Measurements from ENCODE around the gene NRXN3. TPM values are rescaled to one million over a fixed set of nuclear protein-coding genes. Genes with fewer than 3 reads are reported as not detected.

NRXN3 gene
- total and polyA plus RNA-seq, 8 donors: 0.29 to 41.1 (median 9.1) TPM

GRCh38 chr14:78302841-78303240 is 132.7 kb downstream of the NRXN3 start:
- no peak overlapping the region for H3K27ac ChIP-seq
- no peak overlapping the region for H3K4me3 ChIP-seq
- no peak for DNase-seq
- 9 to 31% (median 17%) methylated on average over 2 of the region's 2 CpGs for WGBS, 5 donors
- H3K9me3 ChIP-seq: no peaks in the 10 kb centered on the region
- H3K27me3 ChIP-seq: peaks cover 0 to 4% (median 0%) of the 10 kb centered on the region in 3 donors
- intact Hi-C loops (cut with DNase I; ENCODE audit: low total_unique reads): no loop called here
- H3K36me3 ChIP-seq: no peaks in the 10 kb centered on the region
- peaks cover 0 to 3% (median 0%) of the 10 kb centered on the region in 4 donors for H3K4me1 ChIP-seq
- TF ChIP-seq POLR2A (IDR thresholded peaks at IDR 0.05) (no peak), EP300 (IDR thresholded peaks at IDR 0.05) (no peak), CTCF (IDR thresholded peaks at IDR 0.05) (no peak)

- Histone ChIP-seq H3K9me3 (no peaks in the 10 kb centered on the region), H3K4me3 (no peak overlapping the region), H3K4me1 (peaks cover 0 to 9% (median 3%) of the 10 kb centered on the region in 4 donors), H3K27me3 (no peaks in the 10 kb centered on the region), H3K27ac (no peak overlapping the region), H3K36me3 (no peaks in the 10 kb centered on the region)
- DNase-seq: no peak
- 43 to 63% (median 50%) methylated on average over 2 of the region's 2 CpGs for WGBS, 5 donors
- no peak for TF ChIP-seq EP300 (IDR thresholded peaks at IDR 0.05)
- TF ChIP-seq POLR2A (IDR thresholded peaks at IDR 0.05): no peak
- no peak for TF ChIP-seq POLR2AphosphoS5 (IDR thresholded peaks at IDR 0.05)
- TF ChIP-seq CTCF (IDR thresholded peaks at IDR 0.05): no peak
- intact Hi-C loops (cut with DNase I; ENCODE audit: low total_unique reads): no loop called here
Observed at GRCh38 chr14:78307671-78308070, 137.5 kb downstream of the NRXN3 start.

- DNase-seq: no peak
- intact Hi-C loops (cut with DNase I; ENCODE audit: low total_unique reads): no loop called here
- Histone ChIP-seq H3K4me1 (peaks cover 0 to 9% (median 3%) of the 10 kb centered on the region in 4 donors), H3K27ac (no peak overlapping the region), H3K4me3 (no peak overlapping the region), H3K36me3 (no peaks in the 10 kb centered on the region), H3K9me3 (no peaks in the 10 kb centered on the region), H3K27me3 (no peaks in the 10 kb centered on the region)
- TF ChIP-seq POLR2A (IDR thresholded peaks at IDR 0.05) (no peak), EP300 (IDR thresholded peaks at IDR 0.05) (no peak), CTCF (IDR thresholded peaks at IDR 0.05) (no peak), POLR2AphosphoS5 (IDR thresholded peaks at IDR 0.05) (no peak)
- WGBS, 5 donors: 65 to 76% (median 72%) methylated on average over 2 of the region's 2 CpGs
Observed at GRCh38 chr14:78308079-78308478, 137.9 kb downstream of the NRXN3 start.

- Histone ChIP-seq H3K27ac (no peak overlapping the region), H3K9me3 (no peaks in the 10 kb centered on the region), H3K4me3 (no peak overlapping the region), H3K36me3 (no peaks in the 10 kb centered on the region), H3K4me1 (peaks cover 0 to 9% (median 3%) of the 10 kb centered on the region in 4 donors), H3K27me3 (no peaks in the 10 kb centered on the region)
- no peak for TF ChIP-seq POLR2AphosphoS5 (IDR thresholded peaks at IDR 0.05)
- TF ChIP-seq EP300 (IDR thresholded peaks at IDR 0.05): no peak
- no peak for TF ChIP-seq CTCF (IDR thresholded peaks at IDR 0.05)
- TF ChIP-seq POLR2A (IDR thresholded peaks at IDR 0.05): no peak
- 77 to 96% (median 84%) methylated on average over 3 of the region's 3 CpGs for WGBS, 5 donors
- intact Hi-C loops (cut with DNase I; ENCODE audit: low total_unique reads): no loop called here
- DNase-seq: no peak
Observed at GRCh38 chr14:78310272-78310671, 140.1 kb downstream of the NRXN3 start.

Measured in stomach (tissue), 9 donors.